Mesothelial cell of epicardium (in vitro differentiated cells): ENCODE measurements around the gene DENND10. TPM values are rescaled to one million over a fixed set of nuclear protein-coding genes. Genes with fewer than 3 reads are reported as not detected.
"Not testable (repeated sequence)": the region's sequence is repeated elsewhere in the genome, so short reads cannot be mapped to it uniquely, and the experiment has no call there.

Source experiments
- DNase-seq, 2 experiments: peaks; one replicate each; pipeline ENCODE4 v3.0.0; 2021; ENCODE audit warnings: low spot score in 2 of 2; ENCODE audit not compliant: unreplicated experiment in 2 of 2
- H3K27ac Mint-ChIP-seq: 2 replicates; pipeline ENCODE4 v1.8.0; 2021; ENCODE audit warnings: mixed read lengths
- H3K27me3 Mint-ChIP-seq: 2 replicates; pipeline ENCODE4 v1.8.0; 2021; ENCODE audit warnings: low read depth, mixed read lengths
- H3K36me3 Mint-ChIP-seq: 2 replicates; pipeline ENCODE4 v1.8.0; 2021; ENCODE audit warnings: mixed read lengths
- H3K4me1 Mint-ChIP-seq: 2 replicates; pipeline ENCODE4 v1.8.0; 2021; ENCODE audit warnings: mixed read lengths
- H3K4me3 Mint-ChIP-seq: 2 replicates; pipeline ENCODE4 v1.8.0; 2021; ENCODE audit warnings: mild to moderate bottlenecking, moderate library complexity, mixed read lengths
- H3K9me3 Mint-ChIP-seq: 2 replicates; pipeline ENCODE4 v1.8.0; 2021; ENCODE audit warnings: mixed read lengths
- CTCF ChIP-seq: fragments of 200-600 bp; sonication (generic); IDR thresholded peaks from one replicate; pipeline ENCODE4 v1.5.0; 2021; ENCODE audit warnings: antibody characterized with exemption; ENCODE audit not compliant: unreplicated experiment
- total RNA-seq: library from RNA; stranded (reverse); gene quantifications from 3 replicates; pipeline ENCODE4 v1.2.1, GENCODE V29; 2021

DENND10 gene
- total RNA-seq, 1 donor from 2014 or later, result 39.6 TPM

- Mint-ChIP-seq H3K4me3 (no peak overlapping the region), H3K9me3 (no peaks in the 10 kb centered on the region), H3K4me1 (no peaks in the 10 kb centered on the region), H3K27me3 (no peaks in the 10 kb centered on the region), H3K36me3 (peaks cover 21% of the 10 kb centered on the region), H3K27ac (no peak overlapping the region)
- TF ChIP-seq CTCF, result no peak
- no peak for DNase-seq
These were observed 35.7 kb downstream of the DENND10 start for GRCh38 chr10:119139464-119140067.

DNA sequence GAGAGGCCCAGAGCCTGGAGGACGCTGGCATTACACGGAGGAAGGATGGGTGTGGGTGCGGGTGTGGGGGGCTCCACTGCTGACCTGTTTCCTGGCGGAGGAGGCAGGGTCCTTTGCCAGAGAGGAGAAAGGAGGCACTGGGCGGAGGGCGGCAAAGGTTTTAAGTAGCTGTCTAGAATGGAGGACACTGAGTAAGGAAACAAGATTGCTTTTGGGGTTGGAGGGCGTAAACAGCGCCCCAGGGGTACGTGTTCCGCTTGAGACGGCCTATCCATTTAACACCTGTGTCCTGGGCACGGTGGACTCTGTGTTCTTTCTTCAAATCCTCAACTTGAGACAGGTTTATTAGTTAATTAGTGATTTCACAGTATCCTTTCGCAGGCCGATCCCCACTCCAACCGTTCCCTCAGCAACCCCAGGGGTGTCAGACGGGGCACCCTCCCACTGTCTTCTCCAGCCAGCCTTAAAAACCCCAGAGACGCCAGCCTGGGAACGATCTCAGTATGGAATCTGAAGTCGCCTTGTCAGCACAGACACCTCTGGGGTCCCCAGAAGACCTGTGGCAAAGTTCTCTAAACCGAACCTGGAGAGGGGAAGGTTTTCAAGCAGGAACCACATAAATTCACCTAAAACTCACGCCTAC is 36.8 kb downstream of the DENND10 start:
- Mint-ChIP-seq H3K27ac (no peak overlapping the region), H3K27me3 (no peaks in the 10 kb centered on the region), H3K36me3 (peaks cover 17% of the 10 kb centered on the region), H3K4me3 (no peak overlapping the region), H3K4me1 (no peaks in the 10 kb centered on the region), H3K9me3 (no peaks in the 10 kb centered on the region)
- TF ChIP-seq CTCF, result no peak
- no peak for DNase-seq

- H3K27ac Mint-ChIP-seq, result no peak overlapping the region
- no peaks in the 10 kb centered on the region for H3K27me3 Mint-ChIP-seq
- no peaks in the 10 kb centered on the region for H3K9me3 Mint-ChIP-seq
- H3K36me3 Mint-ChIP-seq, result peaks cover 19% of the 10 kb centered on the region
- no peaks in the 10 kb centered on the region for H3K4me1 Mint-ChIP-seq
- DNase-seq, result no peak
- no peak for TF ChIP-seq CTCF
- no peak overlapping the region for H3K4me3 Mint-ChIP-seq
These were observed 39.7 kb downstream of the DENND10 start for GRCh38 chr10:119143657-119144056.

DNA sequence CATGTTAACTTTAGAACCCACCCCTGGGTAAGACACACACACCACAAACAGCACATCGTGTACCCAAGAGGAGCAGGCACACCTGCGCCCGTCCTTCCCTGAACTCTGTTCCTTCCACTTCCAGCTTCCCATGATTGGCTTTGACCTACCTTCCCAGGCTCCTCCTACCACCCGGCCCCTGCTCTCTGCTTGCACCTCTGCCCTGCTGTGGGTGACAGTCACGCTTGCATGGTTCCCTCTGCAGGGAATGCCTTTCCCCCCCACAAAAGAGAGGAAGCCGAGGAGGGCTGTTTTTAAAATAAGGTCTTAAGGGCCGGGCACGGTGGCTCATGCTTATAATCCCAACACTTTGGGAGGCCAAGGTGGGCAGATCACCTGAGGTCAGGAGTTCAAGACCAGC is 45.2 kb downstream of the DENND10 start:
- Mint-ChIP-seq H3K27ac (no peak overlapping the region), H3K4me1 (no peaks in the 10 kb centered on the region), H3K36me3 (peaks cover 24% of the 10 kb centered on the region), H3K27me3 (no peaks in the 10 kb centered on the region), H3K9me3 (peaks cover 3% of the 10 kb centered on the region), H3K4me3 (no peak overlapping the region)
- TF ChIP-seq CTCF, result no peak
- DNase-seq, result no peak

GRCh38 chr10:119149729-119150128 is 45.8 kb downstream of the DENND10 start:
- H3K27me3 Mint-ChIP-seq, result no peaks in the 10 kb centered on the region
- H3K36me3 Mint-ChIP-seq, result peaks cover 26% of the 10 kb centered on the region
- no peaks in the 10 kb centered on the region for H3K4me1 Mint-ChIP-seq
- DNase-seq, result no peak
- TF ChIP-seq CTCF, result no peak
- no peak overlapping the region for H3K27ac Mint-ChIP-seq
- H3K4me3 Mint-ChIP-seq, result no peak overlapping the region
- H3K9me3 Mint-ChIP-seq, result peaks cover 3% of the 10 kb centered on the region

- H3K4me1 Mint-ChIP-seq, H3K27me3 Mint-ChIP-seq, H3K9me3 Mint-ChIP-seq, H3K27ac Mint-ChIP-seq, H3K4me3 Mint-ChIP-seq, DNase-seq: not testable (repeated sequence)
- peaks cover 31% of the 10 kb centered on the region for H3K36me3 Mint-ChIP-seq
These were observed 47.7 kb downstream of the DENND10 start for GRCh38 chr10:119151601-119152000.
